ENCODE results near the gene PRR23E. TPM values are rescaled to one million over a fixed set of nuclear protein-coding genes. Genes with fewer than 3 reads are reported as not detected.

PRR23E gene
- total RNA-seq, 1 donor from 2014 or later, result not detected

DNA sequence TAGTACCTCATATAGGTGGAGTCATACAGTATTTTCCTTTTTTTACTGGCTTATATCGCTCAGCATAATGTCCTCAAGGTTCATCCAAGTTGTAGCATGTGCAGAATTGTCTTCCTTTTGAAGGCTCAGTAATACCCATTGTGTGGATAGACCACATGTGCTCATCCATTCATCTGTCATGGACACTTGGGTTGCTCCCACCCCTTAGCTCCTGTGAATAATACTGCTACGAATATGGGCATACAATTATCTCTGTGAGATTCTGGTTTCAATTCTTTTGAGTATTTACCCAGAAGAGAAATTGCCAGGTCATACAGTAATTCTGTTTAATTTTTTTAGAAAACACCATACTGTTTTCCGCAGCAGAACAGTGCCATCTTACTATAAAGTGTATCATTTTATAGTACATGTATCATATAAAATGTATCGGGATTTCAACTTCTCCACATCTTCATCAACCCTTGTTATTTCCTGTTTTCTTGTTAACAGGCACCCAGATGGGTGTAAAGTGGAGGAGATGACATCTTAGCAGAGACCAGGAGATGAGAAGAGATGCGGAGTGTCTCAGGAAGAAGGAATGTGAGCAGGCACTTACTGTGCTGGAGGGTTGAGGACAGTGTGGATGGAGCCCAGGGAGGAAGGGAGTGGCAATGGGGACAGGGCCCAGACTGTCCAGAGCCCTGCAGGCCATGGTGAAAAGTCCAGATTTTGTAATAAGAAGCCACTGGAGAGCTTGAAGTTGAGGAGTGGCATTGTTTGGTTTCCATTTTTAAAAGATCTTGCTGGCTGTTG lies 27.0 kb upstream of the PRR23E start:
- peaks cover 43% of the 10 kb centered on the region for H3K27me3 Mint-ChIP-seq (ENCODE audit: low read depth)
- TF ChIP-seq, protein P1, sequence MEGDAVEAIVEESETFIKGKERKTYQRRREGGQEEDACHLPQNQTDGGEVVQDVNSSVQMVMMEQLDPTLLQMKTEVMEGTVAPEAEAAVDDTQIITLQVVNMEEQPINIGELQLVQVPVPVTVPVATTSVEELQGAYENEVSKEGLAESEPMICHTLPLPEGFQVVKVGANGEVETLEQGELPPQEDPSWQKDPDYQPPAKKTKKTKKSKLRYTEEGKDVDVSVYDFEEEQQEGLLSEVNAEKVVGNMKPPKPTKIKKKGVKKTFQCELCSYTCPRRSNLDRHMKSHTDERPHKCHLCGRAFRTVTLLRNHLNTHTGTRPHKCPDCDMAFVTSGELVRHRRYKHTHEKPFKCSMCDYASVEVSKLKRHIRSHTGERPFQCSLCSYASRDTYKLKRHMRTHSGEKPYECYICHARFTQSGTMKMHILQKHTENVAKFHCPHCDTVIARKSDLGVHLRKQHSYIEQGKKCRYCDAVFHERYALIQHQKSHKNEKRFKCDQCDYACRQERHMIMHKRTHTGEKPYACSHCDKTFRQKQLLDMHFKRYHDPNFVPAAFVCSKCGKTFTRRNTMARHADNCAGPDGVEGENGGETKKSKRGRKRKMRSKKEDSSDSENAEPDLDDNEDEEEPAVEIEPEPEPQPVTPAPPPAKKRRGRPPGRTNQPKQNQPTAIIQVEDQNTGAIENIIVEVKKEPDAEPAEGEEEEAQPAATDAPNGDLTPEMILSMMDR (IDR thresholded peaks at IDR 0.05), result no peak

GRCh38 chr3:127166501-127167065 lies 26.3 kb upstream of the PRR23E start:
- Mint-ChIP-seq H3K9me3 (ENCODE audit: low read depth) (no peaks in the 10 kb centered on the region), H3K4me1 (ENCODE audit: low read depth) (no peaks in the 10 kb centered on the region), H3K27me3 (ENCODE audit: low read depth) (peaks cover 43% of the 10 kb centered on the region), H3K36me3 (ENCODE audit: low read depth) (no peaks in the 10 kb centered on the region), H3K4me3 (ENCODE audit: unreplicated experiment) (no peak overlapping the region), H3K27ac (ENCODE audit: unreplicated experiment) (no peak overlapping the region)
- TF ChIP-seq, protein P1 (IDR thresholded peaks at IDR 0.05), result no peak
- no peak for DNase-seq (ENCODE audit: low spot score)

More for the DNA sequence above, 27.0 kb upstream of the PRR23E start:
- Mint-ChIP-seq H3K27ac (ENCODE audit: unreplicated experiment) (no peak overlapping the region), H3K4me3 (ENCODE audit: unreplicated experiment) (no peak overlapping the region), H3K36me3 (ENCODE audit: low read depth) (no peaks in the 10 kb centered on the region), H3K9me3 (ENCODE audit: low read depth) (no peaks in the 10 kb centered on the region), H3K4me1 (ENCODE audit: low read depth) (no peaks in the 10 kb centered on the region)
- DNase-seq (ENCODE audit: low spot score), result no peak

DNA sequence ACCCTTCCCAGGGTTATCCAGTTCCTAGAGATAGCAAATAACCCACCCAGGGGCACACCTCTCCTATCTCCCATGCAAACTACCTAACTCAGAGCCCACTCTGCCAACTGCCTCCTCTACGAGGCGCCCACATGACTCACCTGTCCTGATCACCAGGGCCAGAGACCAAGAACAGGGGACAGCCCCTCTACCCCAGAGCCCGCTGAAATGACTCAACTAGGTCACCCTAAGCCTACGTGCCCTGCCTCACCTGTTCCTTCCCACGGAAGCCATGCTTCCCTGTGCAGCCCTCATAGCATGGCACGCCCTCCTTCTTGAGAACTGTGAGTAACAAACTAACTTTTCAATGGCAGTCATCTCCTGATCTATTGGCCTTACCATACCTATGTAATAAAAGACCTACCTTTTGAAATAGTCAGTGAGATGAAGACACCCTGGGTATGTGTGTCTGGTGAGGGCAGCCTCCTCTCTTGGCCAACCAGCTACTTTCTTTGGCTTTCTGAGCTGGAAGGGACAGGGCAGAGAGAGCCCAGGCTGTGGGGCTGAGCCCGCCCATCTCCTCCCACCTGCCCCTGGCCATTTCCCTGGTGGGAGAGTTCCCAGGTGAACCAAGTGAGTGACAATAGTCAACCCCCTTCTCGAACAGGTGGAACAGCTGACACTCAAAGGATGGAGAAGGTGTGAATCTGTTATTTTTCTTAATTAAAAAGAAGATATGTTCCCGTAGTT lies 25.5 kb upstream of the PRR23E start:
- H3K36me3 Mint-ChIP-seq (ENCODE audit: low read depth), result no peaks in the 10 kb centered on the region
- no peaks in the 10 kb centered on the region for H3K4me1 Mint-ChIP-seq (ENCODE audit: low read depth)
- H3K27me3 Mint-ChIP-seq (ENCODE audit: low read depth), result peaks cover 43% of the 10 kb centered on the region
- no peak overlapping the region for H3K27ac Mint-ChIP-seq (ENCODE audit: unreplicated experiment)
- no peaks in the 10 kb centered on the region for H3K9me3 Mint-ChIP-seq (ENCODE audit: low read depth)
- DNase-seq (ENCODE audit: low spot score), result no peak
- TF ChIP-seq, protein P1 (IDR thresholded peaks at IDR 0.05), result no peak
- H3K4me3 Mint-ChIP-seq (ENCODE audit: unreplicated experiment), result no peak overlapping the region

DNA sequence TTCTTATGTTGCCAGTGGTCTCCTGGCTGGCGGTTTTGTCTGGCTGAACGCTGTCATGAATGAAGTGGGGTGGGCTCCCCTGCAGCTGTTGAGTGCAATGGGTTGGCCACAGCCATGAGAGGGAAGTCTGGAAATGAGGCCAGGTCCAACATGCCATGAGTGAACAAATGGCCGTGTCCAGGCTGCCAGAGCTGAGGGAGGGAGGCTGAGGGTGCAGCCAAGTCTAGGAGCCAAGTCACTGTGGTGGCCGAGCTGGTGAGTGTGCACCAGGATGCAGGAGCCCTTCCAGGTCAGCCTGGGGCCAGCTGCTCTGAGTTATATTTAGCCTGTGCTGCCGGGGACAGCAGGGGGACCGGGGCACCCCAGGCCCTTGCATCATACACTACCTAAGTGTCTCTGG lies 24.7 kb upstream of the PRR23E start:
- no peak overlapping the region for H3K27ac Mint-ChIP-seq (ENCODE audit: unreplicated experiment)
- H3K4me1 Mint-ChIP-seq (ENCODE audit: low read depth), result peaks cover 6% of the 10 kb centered on the region
- TF ChIP-seq, protein P1 (IDR thresholded peaks at IDR 0.05), result no peak
- no peaks in the 10 kb centered on the region for H3K9me3 Mint-ChIP-seq (ENCODE audit: low read depth)
- H3K4me3 Mint-ChIP-seq (ENCODE audit: unreplicated experiment), result no peak overlapping the region
- no peaks in the 10 kb centered on the region for H3K36me3 Mint-ChIP-seq (ENCODE audit: low read depth)
- peaks cover 43% of the 10 kb centered on the region for H3K27me3 Mint-ChIP-seq (ENCODE audit: low read depth)
- DNase-seq (ENCODE audit: low spot score), result peak; percentile 52

GRCh38 chr3:127170814-127171213 lies 22.1 kb upstream of the PRR23E start:
- TF ChIP-seq, protein P1 (IDR thresholded peaks at IDR 0.05), result no peak
- Mint-ChIP-seq H3K4me1 (ENCODE audit: low read depth) (peaks cover 9% of the 10 kb centered on the region), H3K27ac (ENCODE audit: unreplicated experiment) (no peak overlapping the region), H3K27me3 (ENCODE audit: low read depth) (peaks cover 33% of the 10 kb centered on the region), H3K36me3 (ENCODE audit: low read depth) (no peaks in the 10 kb centered on the region), H3K9me3 (ENCODE audit: low read depth) (no peaks in the 10 kb centered on the region), H3K4me3 (ENCODE audit: unreplicated experiment) (no peak overlapping the region)
- DNase-seq (ENCODE audit: low spot score), result peak; percentile 67

Measured in chondrocyte (in vitro differentiated cells).